ENCODE measurements around the gene BBS2.
A peak's percentile ranks its signal among the peaks of the same experiment; 100 is the strongest.
"Not testable (repeated sequence)": the region's sequence is repeated elsewhere in the genome, so short reads cannot be mapped to it uniquely, and the experiment has no call there.

The BBS2 gene

GRCh38 chr16:56512025-56512424 lies 7.8 kb downstream of the BBS2 start:
- no peak for DNase-seq (ENCODE audit: low read depth)
- no peak for TF ChIP-seq CTCF (IDR thresholded peaks at IDR 0.05; ENCODE audit: insufficient read depth, low read depth, low read length, missing control alignments)
- H3K4me3 ChIP-seq (ENCODE audit: low read length): no peak overlapping the region

GRCh38 chr16:56510544-56510943 lies 9.3 kb downstream of the BBS2 start:
- TF ChIP-seq CTCF (IDR thresholded peaks at IDR 0.05; ENCODE audit: insufficient read depth, low read depth, low read length, missing control alignments): no peak
- no peak overlapping the region for H3K4me3 ChIP-seq (ENCODE audit: low read length)
- DNase-seq (ENCODE audit: low read depth): no peak

- DNase-seq (ENCODE audit: low read depth): peak; percentile 53
These were observed 12.9 kb downstream of the BBS2 start for GRCh38 chr16:56506941-56507340.

GRCh38 chr16:56505181-56505580 lies 14.6 kb downstream of the BBS2 start:
- no peak for DNase-seq (ENCODE audit: low read depth)
- no peak overlapping the region for H3K4me3 ChIP-seq (ENCODE audit: low read length)
- TF ChIP-seq CTCF (IDR thresholded peaks at IDR 0.05; ENCODE audit: insufficient read depth, low read depth, low read length, missing control alignments): no peak

More at GRCh38 chr16:56506941-56507340, 12.9 kb downstream of the BBS2 start:
- H3K4me3 ChIP-seq (ENCODE audit: low read length): no peak overlapping the region
- TF ChIP-seq CTCF (IDR thresholded peaks at IDR 0.05; ENCODE audit: insufficient read depth, low read depth, low read length, missing control alignments): no peak

- TF ChIP-seq CTCF (IDR thresholded peaks at IDR 0.05; ENCODE audit: insufficient read depth, low read depth, low read length, missing control alignments): no peak
- no peak for DNase-seq (ENCODE audit: low read depth)
- no peak overlapping the region for H3K4me3 ChIP-seq (ENCODE audit: low read length)
These were observed 26.0 kb downstream of the BBS2 start for GRCh38 chr16:56493815-56494214.

GRCh38 chr16:56493126-56493525 lies 26.7 kb downstream of the BBS2 start:
- no peak overlapping the region for H3K4me3 ChIP-seq (ENCODE audit: low read length)
- peak; percentile 35 for DNase-seq (ENCODE audit: low read depth)
- TF ChIP-seq CTCF (IDR thresholded peaks at IDR 0.05; ENCODE audit: insufficient read depth, low read depth, low read length, missing control alignments): no peak

- no peak for TF ChIP-seq CTCF (IDR thresholded peaks at IDR 0.05; ENCODE audit: insufficient read depth, low read depth, low read length, missing control alignments)
- no peak overlapping the region for H3K4me3 ChIP-seq (ENCODE audit: low read length)
- DNase-seq (ENCODE audit: low read depth): no peak
These were observed 28.1 kb downstream of the BBS2 start for GRCh38 chr16:56491657-56492261.

GRCh38 chr16:56488868-56489267 lies 31.0 kb downstream of the BBS2 start:
- DNase-seq (ENCODE audit: low read depth); H3K4me3 ChIP-seq (ENCODE audit: low read length): not testable (repeated sequence)

Measured in epithelial cell of esophagus (primary cell).